GM23338 (cell line): ENCODE measurements around the gene TBL1XR1. TPM values are rescaled to one million over a fixed set of nuclear protein-coding genes. Genes with fewer than 3 reads are reported as not detected.

ENCODE experiments used
- ATAC-seq: fragments of 200-7000 bp; cut with Tn5 transposase; 3 replicates; pipeline ENCODE4 v1.9.1; 2020
- DNase-seq: peaks from one replicate; pipeline ENCODE4 v3.0.0-alpha.2; 2015; ENCODE audit warnings: low spot score
- H2AFZ ChIP-seq: fragments of 200-600 bp; sonication (generic); 2 replicates; pipeline ENCODE4 v1.8.0; 2016; ENCODE audit warnings: antibody characterized with exemption, mild to moderate bottlenecking, moderate library complexity
- H3F3A ChIP-seq: fragments of 200-600 bp; sonication (generic); replicated peaks from 2 replicates; pipeline ENCODE4 v1.8.0; 2017; ENCODE audit warnings: antibody characterized with exemption, mixed run types, low read depth
- H3K27ac ChIP-seq: fragments of 200-600 bp; sonication (generic); 2 replicates; pipeline ENCODE4 v1.6.1; 2016; ENCODE audit warnings: low read depth
- H3K27me3 ChIP-seq: fragments of 200-600 bp; sonication (generic); 2 replicates; pipeline ENCODE4 v1.8.0; 2016; ENCODE audit warnings: mild to moderate bottlenecking, mixed run types, moderate library complexity; ENCODE audit not compliant: insufficient read depth
- H3K36me3 ChIP-seq: fragments of 200-600 bp; sonication (generic); 2 replicates; pipeline ENCODE4 v1.8.0; 2016; ENCODE audit warnings: mild to moderate bottlenecking; ENCODE audit not compliant: insufficient read depth
- H3K4me1 ChIP-seq: fragments of 200-600 bp; sonication (generic); 2 replicates; pipeline ENCODE4 v1.8.0; 2016; ENCODE audit warnings: mild to moderate bottlenecking, moderate library complexity; ENCODE audit not compliant: insufficient read depth
- H3K4me2 ChIP-seq: fragments of 200-600 bp; sonication (generic); 2 replicates; pipeline ENCODE4 v1.7.1; 2017; ENCODE audit warnings: mixed run types
- H3K4me3 ChIP-seq: fragments of 200-600 bp; sonication (generic); 2 replicates; pipeline ENCODE4 v1.6.1; 2016; ENCODE audit warnings: mixed run types
- H3K79me2 ChIP-seq: fragments of 200-600 bp; sonication (generic); replicated peaks from 2 replicates; pipeline ENCODE4 v1.8.0; 2017; ENCODE audit warnings: mild to moderate bottlenecking; ENCODE audit not compliant: insufficient read depth
- H3K9me2 ChIP-seq: fragments of 200-600 bp; sonication (generic); 2 replicates; pipeline ENCODE4 v1.8.0; 2017; ENCODE audit not compliant: insufficient read depth
- H4K20me1 ChIP-seq: fragments of 200-600 bp; sonication (generic); replicated peaks from 2 replicates; pipeline ENCODE4 v1.8.0; 2017; ENCODE audit warnings: mild to moderate bottlenecking; ENCODE audit not compliant: insufficient read depth
- H3K27ac Mint-ChIP-seq: 2 replicates; pipeline ENCODE4 v1.8.0; 2020; ENCODE audit warnings: inconsistent platforms, mild to moderate bottlenecking, moderate library complexity, mixed read lengths
- H3K27me3 Mint-ChIP-seq: 3 replicates; pipeline ENCODE4 v1.8.0; 2022; ENCODE audit warnings: low read depth, mild to moderate bottlenecking, moderate library complexity, mixed read lengths, inconsistent platforms; ENCODE audit not compliant: insufficient read depth, poor library complexity
- H3K36me3 Mint-ChIP-seq: 3 replicates; pipeline ENCODE4 v1.8.0; 2021; ENCODE audit warnings: low read depth, mild to moderate bottlenecking, inconsistent platforms, moderate library complexity, mixed read lengths
- H3K4me1 Mint-ChIP-seq: 3 replicates; pipeline ENCODE4 v1.8.0; 2020; ENCODE audit warnings: mild to moderate bottlenecking, inconsistent platforms, mixed read lengths
- H3K4me3 Mint-ChIP-seq: 3 replicates; pipeline ENCODE4 v1.8.0; 2021; ENCODE audit warnings: moderate library complexity, mild to moderate bottlenecking, inconsistent platforms, mixed read lengths
- H3K9me3 Mint-ChIP-seq: 3 replicates; pipeline ENCODE4 v1.8.0; 2020; ENCODE audit warnings: moderate library complexity, mild to moderate bottlenecking, inconsistent platforms, mixed read lengths
- CREB1 ChIP-seq: fragments of 250-450 bp; sonication (Bioruptor Pico); IDR thresholded peaks from 2 replicates; pipeline ENCODE4 v1.5.0; 2020; ENCODE audit warnings: low read depth, mild to moderate bottlenecking, moderate library complexity
- EZH2 ChIP-seq: fragments of 200-600 bp; sonication (generic); IDR thresholded peaks from one replicate; pipeline ENCODE4 v1.8.0; 2017; ENCODE audit warnings: antibody characterized with exemption, mild to moderate bottlenecking, low read depth; ENCODE audit not compliant: unreplicated experiment
- EZH2phosphoT487 ChIP-seq: fragments of 200-600 bp; sonication (generic); IDR thresholded peaks from one replicate; pipeline ENCODE4 v1.8.1; 2018; ENCODE audit warnings: antibody characterized with exemption; ENCODE audit not compliant: unreplicated experiment
- JUNB ChIP-seq: IDR thresholded peaks from one replicate; pipeline ENCODE4 v1.6.1; 2016; ENCODE audit warnings: antibody characterized with exemption; ENCODE audit not compliant: unreplicated experiment
- POLR2AphosphoS5 ChIP-seq: IDR thresholded peaks from 2 replicates; pipeline ENCODE4 v1.6.1; 2016; ENCODE audit warnings: antibody characterized with exemption, low read depth
- STAT1 ChIP-seq: IDR thresholded peaks from one replicate; pipeline ENCODE4 v1.6.1; 2016; ENCODE audit warnings: antibody characterized with exemption; ENCODE audit not compliant: unreplicated experiment
- ZNF331 ChIP-seq: fragments of 250-450 bp; sonication (Bioruptor Pico); IDR thresholded peaks from 2 replicates; pipeline ENCODE4 v1.5.0; 2020; ENCODE audit warnings: low read depth, mild to moderate bottlenecking, moderate library complexity
- polyA plus RNA-seq: library from polyadenylated mRNA; unstranded; fragments of >200 nt; fragmentation: Nextera tagmentation; extraction: Ambion mirVana; gene quantifications from 2 replicates; pipeline ENCODE4 v1.2.1, GENCODE V29; 2016
- total RNA-seq: library from RNA; depleted of rRNA; stranded (reverse); fragments of >200 nt; shearing (Covaris generic); gene quantifications from 2 replicates; pipeline ENCODE4 v1.2.3, GENCODE V29; 2014
- TF ChIP-seq, protein P1 (sequence below): IDR thresholded peaks from one replicate; pipeline ENCODE4 v1.6.1; 2018; ENCODE audit warnings: antibody characterized with exemption; ENCODE audit not compliant: unreplicated experiment
- TF ChIP-seq, protein P2 (sequence below): fragments of 250-450 bp; sonication (Bioruptor Pico); IDR thresholded peaks from 2 replicates; pipeline ENCODE4 v1.5.0; 2020; ENCODE audit warnings: mild to moderate bottlenecking, moderate library complexity
- TF ChIP-seq, protein P3 (sequence below), 2 experiments: fragments of 200-600 bp in 1 of 2; sonication (generic) in 1 of 2; conservative IDR thresholded peaks; 2 replicates each; pipeline versions ENCODE4 v1.5.1 to v1.6.1; 2016 to 2017; ENCODE audit warnings: antibody characterized with exemption in 2 of 2, low read depth in 2 of 2, mild to moderate bottlenecking in 2 of 2, moderate library complexity in 1 of 2
- TF ChIP-seq, protein P4 (sequence below): IDR thresholded peaks from 2 replicates; pipeline ENCODE4 v1.6.1; 2016; ENCODE audit warnings: antibody characterized with exemption

TBL1XR1 gene
- total and polyA plus RNA-seq, 2 experiments from 2014 or later = 49.6 to 122 TPM

DNA sequence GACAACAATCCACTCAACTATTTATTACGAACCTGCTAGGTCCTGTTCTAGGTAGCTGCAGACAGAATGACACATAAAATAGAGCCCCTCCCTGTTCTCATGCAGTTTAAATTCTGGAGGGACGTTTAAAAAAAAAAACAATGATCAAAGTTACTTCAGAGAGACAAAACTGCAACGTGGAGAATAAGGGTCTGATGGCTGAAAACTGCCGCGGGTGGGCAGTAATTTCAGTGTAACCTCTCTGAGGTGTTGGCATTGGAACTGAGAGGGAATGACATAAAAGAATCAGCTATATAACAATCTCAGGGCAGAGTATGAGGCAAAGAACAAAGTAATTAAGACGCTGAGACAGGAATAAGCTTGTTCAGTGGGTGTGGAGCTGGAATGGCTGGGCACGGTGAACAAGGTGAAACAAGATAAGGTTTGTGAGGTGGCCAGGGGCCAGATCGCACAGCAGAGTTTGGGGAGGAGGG, 19.5 kb downstream of the TBL1XR1 start:
- TF ChIP-seq EZH2 (no peak), POLR2AphosphoS5 (no peak), JUNB (no peak), ZNF331 (no peak), STAT1 (no peak), CREB1 (no peak), EZH2phosphoT487 (no peak)
- TF ChIP-seq, protein P1, sequence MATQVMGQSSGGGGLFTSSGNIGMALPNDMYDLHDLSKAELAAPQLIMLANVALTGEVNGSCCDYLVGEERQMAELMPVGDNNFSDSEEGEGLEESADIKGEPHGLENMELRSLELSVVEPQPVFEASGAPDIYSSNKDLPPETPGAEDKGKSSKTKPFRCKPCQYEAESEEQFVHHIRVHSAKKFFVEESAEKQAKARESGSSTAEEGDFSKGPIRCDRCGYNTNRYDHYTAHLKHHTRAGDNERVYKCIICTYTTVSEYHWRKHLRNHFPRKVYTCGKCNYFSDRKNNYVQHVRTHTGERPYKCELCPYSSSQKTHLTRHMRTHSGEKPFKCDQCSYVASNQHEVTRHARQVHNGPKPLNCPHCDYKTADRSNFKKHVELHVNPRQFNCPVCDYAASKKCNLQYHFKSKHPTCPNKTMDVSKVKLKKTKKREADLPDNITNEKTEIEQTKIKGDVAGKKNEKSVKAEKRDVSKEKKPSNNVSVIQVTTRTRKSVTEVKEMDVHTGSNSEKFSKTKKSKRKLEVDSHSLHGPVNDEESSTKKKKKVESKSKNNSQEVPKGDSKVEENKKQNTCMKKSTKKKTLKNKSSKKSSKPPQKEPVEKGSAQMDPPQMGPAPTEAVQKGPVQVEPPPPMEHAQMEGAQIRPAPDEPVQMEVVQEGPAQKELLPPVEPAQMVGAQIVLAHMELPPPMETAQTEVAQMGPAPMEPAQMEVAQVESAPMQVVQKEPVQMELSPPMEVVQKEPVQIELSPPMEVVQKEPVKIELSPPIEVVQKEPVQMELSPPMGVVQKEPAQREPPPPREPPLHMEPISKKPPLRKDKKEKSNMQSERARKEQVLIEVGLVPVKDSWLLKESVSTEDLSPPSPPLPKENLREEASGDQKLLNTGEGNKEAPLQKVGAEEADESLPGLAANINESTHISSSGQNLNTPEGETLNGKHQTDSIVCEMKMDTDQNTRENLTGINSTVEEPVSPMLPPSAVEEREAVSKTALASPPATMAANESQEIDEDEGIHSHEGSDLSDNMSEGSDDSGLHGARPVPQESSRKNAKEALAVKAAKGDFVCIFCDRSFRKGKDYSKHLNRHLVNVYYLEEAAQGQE = no peak
- TF ChIP-seq, protein P2, sequence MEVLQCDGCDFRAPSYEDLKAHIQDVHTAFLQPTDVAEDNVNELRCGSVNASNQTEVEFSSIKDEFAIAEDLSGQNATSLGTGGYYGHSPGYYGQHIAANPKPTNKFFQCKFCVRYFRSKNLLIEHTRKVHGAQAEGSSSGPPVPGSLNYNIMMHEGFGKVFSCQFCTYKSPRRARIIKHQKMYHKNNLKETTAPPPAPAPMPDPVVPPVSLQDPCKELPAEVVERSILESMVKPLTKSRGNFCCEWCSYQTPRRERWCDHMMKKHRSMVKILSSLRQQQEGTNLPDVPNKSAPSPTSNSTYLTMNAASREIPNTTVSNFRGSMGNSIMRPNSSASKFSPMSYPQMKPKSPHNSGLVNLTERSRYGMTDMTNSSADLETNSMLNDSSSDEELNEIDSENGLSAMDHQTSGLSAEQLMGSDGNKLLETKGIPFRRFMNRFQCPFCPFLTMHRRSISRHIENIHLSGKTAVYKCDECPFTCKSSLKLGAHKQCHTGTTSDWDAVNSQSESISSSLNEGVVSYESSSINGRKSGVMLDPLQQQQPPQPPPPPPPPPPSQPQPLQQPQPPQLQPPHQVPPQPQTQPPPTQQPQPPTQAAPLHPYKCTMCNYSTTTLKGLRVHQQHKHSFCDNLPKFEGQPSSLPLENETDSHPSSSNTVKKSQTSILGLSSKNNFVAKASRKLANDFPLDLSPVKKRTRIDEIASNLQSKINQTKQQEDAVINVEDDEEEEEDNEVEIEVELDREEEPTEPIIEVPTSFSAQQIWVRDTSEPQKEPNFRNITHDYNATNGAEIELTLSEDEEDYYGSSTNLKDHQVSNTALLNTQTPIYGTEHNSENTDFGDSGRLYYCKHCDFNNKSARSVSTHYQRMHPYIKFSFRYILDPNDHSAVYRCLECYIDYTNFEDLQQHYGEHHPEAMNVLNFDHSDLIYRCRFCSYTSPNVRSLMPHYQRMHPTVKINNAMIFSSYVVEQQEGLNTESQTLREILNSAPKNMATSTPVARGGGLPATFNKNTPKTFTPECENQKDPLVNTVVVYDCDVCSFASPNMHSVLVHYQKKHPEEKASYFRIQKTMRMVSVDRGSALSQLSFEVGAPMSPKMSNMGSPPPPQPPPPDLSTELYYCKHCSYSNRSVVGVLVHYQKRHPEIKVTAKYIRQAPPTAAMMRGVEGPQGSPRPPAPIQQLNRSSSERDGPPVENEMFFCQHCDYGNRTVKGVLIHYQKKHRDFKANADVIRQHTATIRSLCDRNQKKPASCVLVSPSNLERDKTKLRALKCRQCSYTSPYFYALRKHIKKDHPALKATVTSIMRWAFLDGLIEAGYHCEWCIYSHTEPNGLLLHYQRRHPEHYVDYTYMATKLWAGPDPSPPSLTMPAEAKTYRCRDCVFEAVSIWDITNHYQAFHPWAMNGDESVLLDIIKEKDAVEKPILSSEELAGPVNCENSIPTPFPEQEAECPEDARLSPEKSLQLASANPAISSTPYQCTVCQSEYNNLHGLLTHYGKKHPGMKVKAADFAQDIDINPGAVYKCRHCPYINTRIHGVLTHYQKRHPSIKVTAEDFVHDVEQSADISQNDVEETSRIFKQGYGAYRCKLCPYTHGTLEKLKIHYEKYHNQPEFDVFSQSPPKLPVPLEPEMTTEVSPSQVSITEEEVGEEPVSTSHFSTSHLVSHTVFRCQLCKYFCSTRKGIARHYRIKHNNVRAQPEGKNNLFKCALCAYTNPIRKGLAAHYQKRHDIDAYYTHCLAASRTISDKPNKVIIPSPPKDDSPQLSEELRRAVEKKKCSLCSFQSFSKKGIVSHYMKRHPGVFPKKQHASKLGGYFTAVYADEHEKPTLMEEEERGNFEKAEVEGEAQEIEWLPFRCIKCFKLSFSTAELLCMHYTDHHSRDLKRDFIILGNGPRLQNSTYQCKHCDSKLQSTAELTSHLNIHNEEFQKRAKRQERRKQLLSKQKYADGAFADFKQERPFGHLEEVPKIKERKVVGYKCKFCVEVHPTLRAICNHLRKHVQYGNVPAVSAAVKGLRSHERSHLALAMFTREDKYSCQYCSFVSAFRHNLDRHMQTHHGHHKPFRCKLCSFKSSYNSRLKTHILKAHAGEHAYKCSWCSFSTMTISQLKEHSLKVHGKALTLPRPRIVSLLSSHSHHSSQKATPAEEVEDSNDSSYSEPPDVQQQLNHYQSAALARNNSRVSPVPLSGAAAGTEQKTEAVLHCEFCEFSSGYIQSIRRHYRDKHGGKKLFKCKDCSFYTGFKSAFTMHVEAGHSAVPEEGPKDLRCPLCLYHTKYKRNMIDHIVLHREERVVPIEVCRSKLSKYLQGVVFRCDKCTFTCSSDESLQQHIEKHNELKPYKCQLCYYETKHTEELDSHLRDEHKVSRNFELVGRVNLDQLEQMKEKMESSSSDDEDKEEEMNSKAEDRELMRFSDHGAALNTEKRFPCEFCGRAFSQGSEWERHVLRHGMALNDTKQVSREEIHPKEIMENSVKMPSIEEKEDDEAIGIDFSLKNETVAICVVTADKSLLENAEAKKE = no peak
- TF ChIP-seq, protein P3, sequence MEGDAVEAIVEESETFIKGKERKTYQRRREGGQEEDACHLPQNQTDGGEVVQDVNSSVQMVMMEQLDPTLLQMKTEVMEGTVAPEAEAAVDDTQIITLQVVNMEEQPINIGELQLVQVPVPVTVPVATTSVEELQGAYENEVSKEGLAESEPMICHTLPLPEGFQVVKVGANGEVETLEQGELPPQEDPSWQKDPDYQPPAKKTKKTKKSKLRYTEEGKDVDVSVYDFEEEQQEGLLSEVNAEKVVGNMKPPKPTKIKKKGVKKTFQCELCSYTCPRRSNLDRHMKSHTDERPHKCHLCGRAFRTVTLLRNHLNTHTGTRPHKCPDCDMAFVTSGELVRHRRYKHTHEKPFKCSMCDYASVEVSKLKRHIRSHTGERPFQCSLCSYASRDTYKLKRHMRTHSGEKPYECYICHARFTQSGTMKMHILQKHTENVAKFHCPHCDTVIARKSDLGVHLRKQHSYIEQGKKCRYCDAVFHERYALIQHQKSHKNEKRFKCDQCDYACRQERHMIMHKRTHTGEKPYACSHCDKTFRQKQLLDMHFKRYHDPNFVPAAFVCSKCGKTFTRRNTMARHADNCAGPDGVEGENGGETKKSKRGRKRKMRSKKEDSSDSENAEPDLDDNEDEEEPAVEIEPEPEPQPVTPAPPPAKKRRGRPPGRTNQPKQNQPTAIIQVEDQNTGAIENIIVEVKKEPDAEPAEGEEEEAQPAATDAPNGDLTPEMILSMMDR (conservative IDR thresholded peaks at IDR 0.05; ENCODE audit: low read depth in 2 of 2) = no peak
- TF ChIP-seq, protein P4, sequence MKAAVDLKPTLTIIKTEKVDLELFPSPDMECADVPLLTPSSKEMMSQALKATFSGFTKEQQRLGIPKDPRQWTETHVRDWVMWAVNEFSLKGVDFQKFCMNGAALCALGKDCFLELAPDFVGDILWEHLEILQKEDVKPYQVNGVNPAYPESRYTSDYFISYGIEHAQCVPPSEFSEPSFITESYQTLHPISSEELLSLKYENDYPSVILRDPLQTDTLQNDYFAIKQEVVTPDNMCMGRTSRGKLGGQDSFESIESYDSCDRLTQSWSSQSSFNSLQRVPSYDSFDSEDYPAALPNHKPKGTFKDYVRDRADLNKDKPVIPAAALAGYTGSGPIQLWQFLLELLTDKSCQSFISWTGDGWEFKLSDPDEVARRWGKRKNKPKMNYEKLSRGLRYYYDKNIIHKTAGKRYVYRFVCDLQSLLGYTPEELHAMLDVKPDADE = no peak
- Mint-ChIP-seq H3K4me1 (peaks cover 52% of the 10 kb centered on the region), H3K36me3 (peaks cover 17% of the 10 kb centered on the region; the same call in 2 of the 3 replicates), H3K27me3 (peaks cover 9% of the 10 kb centered on the region), H3K4me3 (no peak overlapping the region), H3K9me3 (no peaks in the 10 kb centered on the region), H3K27ac (no peak overlapping the region)
- no peaks in the 10 kb centered on the region for H3K27me3 ChIP-seq
- ATAC-seq (no peak), DNase-seq (no peak)
- peaks cover 58% of the 10 kb centered on the region for H3K4me1 ChIP-seq
- no peak overlapping the region for H3K27ac ChIP-seq
- H3F3A ChIP-seq = no peaks in the 10 kb centered on the region
- no peak overlapping the region for H2AFZ ChIP-seq
- no peak overlapping the region for H3K4me2 ChIP-seq
- peaks cover 76% of the 10 kb centered on the region for H4K20me1 ChIP-seq
- H3K9me2 ChIP-seq = no peaks in the 10 kb centered on the region
- H3K4me3 ChIP-seq = no peak overlapping the region
- H3K36me3 ChIP-seq = no peaks in the 10 kb centered on the region
- peaks cover 100% of the 10 kb centered on the region for H3K79me2 ChIP-seq
